C4-2B (cell line): ENCODE measurements around the gene NSF.
"Not testable (repeated sequence)": the region's sequence is repeated elsewhere in the genome, so short reads cannot be mapped to it uniquely, and the experiment has no call there.

ENCODE experiments used
- ZFX ChIP-seq: fragments of 450-650 bp; IDR thresholded peaks from 2 replicates; pipeline ENCODE4 v1.6.1; 2017
- TF ChIP-seq, protein P1 (sequence below): fragments of 450-650 bp; conservative IDR thresholded peaks from 2 replicates; pipeline ENCODE4 v1.5.1; 2017; ENCODE audit warnings: mild to moderate bottlenecking

DNA sequence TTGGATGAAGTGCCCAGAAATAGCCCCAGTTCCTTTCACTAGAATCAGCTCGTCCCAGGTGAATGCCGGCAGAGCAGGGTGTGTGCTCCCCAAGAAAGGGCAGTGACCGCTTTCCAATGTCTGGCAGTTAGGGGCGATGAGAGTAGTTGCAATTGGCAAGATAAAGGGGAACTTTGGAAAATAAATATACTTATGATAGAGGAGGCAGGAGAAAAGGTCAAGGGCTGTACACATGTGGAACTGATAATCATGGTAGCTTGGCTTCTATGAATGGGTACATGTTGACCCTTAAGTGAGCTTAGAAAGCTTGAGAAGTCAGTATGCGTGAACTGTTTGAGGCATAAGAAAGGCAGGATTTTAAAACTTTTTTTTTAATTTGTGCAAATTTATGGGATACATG, 75.5 kb downstream of the NSF start:
- TF ChIP-seq, protein P1, sequence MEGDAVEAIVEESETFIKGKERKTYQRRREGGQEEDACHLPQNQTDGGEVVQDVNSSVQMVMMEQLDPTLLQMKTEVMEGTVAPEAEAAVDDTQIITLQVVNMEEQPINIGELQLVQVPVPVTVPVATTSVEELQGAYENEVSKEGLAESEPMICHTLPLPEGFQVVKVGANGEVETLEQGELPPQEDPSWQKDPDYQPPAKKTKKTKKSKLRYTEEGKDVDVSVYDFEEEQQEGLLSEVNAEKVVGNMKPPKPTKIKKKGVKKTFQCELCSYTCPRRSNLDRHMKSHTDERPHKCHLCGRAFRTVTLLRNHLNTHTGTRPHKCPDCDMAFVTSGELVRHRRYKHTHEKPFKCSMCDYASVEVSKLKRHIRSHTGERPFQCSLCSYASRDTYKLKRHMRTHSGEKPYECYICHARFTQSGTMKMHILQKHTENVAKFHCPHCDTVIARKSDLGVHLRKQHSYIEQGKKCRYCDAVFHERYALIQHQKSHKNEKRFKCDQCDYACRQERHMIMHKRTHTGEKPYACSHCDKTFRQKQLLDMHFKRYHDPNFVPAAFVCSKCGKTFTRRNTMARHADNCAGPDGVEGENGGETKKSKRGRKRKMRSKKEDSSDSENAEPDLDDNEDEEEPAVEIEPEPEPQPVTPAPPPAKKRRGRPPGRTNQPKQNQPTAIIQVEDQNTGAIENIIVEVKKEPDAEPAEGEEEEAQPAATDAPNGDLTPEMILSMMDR, result not testable (repeated sequence)
- TF ChIP-seq ZFX, result not testable (repeated sequence)
